ENCODE data around the gene RPAP3.

Gene RPAP3

GRCh38 chr12:47733142-47733541, 27.3 kb upstream of the RPAP3 start:
- Histone ChIP-seq H3K36me3 (no peaks in the 10 kb centered on the region), H3K4me1 (ENCODE audit: control insufficient read depth in 1 of 2, insufficient read depth in 1 of 2, low read depth in 1 of 2, low read length in 1 of 2) (peaks cover 4% of the 10 kb centered on the region in 2 experiments), H3K9me3 (no peaks in the 10 kb centered on the region), H3K4me3 (ENCODE audit: low read depth in 1 of 2, low read length in 1 of 2) (no peak overlapping the region), H3K27ac (no peak overlapping the region), H3K27me3 (no peaks in the 10 kb centered on the region)
- no peak for TF ChIP-seq CTCF (IDR thresholded peaks at IDR 0.05)

- H3K27me3 ChIP-seq: no peaks in the 10 kb centered on the region
- H3K36me3 ChIP-seq: no peaks in the 10 kb centered on the region
- no peak overlapping the region for H3K4me3 ChIP-seq (ENCODE audit: low read depth in 1 of 2, low read length in 1 of 2)
- no peak overlapping the region for H3K27ac ChIP-seq
- TF ChIP-seq CTCF (IDR thresholded peaks at IDR 0.05): no peak
- no peaks in the 10 kb centered on the region for H3K9me3 ChIP-seq
- H3K4me1 ChIP-seq (ENCODE audit: control insufficient read depth in 1 of 2, insufficient read depth in 1 of 2, low read depth in 1 of 2, low read length in 1 of 2): peaks cover 4% of the 10 kb centered on the region in 2 experiments
Observed at GRCh38 chr12:47732504-47732903, 26.7 kb upstream of the RPAP3 start.

- Histone ChIP-seq H3K27me3 (no peaks in the 10 kb centered on the region), H3K9me3 (no peaks in the 10 kb centered on the region), H3K4me1 (ENCODE audit: control insufficient read depth in 1 of 2, insufficient read depth in 1 of 2, low read depth in 1 of 2, low read length in 1 of 2) (peaks cover 4% of the 10 kb centered on the region in 2 experiments), H3K4me3 (ENCODE audit: low read depth in 1 of 2, low read length in 1 of 2) (no peak overlapping the region), H3K27ac (no peak overlapping the region), H3K36me3 (no peaks in the 10 kb centered on the region)
- TF ChIP-seq CTCF (IDR thresholded peaks at IDR 0.05): no peak
Observed at GRCh38 chr12:47731723-47732122, 25.9 kb upstream of the RPAP3 start.

GRCh38 chr12:47730341-47730744, 24.5 kb upstream of the RPAP3 start:
- Histone ChIP-seq H3K4me3 (ENCODE audit: low read depth in 1 of 2, low read length in 1 of 2) (no peak overlapping the region), H3K27ac (no peak overlapping the region)
- TF ChIP-seq CTCF (IDR thresholded peaks at IDR 0.05): no peak

GRCh38 chr12:47729233-47729632, 23.4 kb upstream of the RPAP3 start:
- H3K36me3 ChIP-seq: peaks cover 5% of the 10 kb centered on the region
- H3K27me3 ChIP-seq: no peaks in the 10 kb centered on the region
- no peaks in the 10 kb centered on the region for H3K9me3 ChIP-seq
- H3K4me1 ChIP-seq (ENCODE audit: control insufficient read depth in 1 of 2, insufficient read depth in 1 of 2, low read depth in 1 of 2, low read length in 1 of 2): peaks cover 4% of the 10 kb centered on the region in 2 experiments
- H3K4me3 ChIP-seq (ENCODE audit: low read depth in 1 of 2, low read length in 1 of 2): no peak overlapping the region
- H3K27ac ChIP-seq: no peak overlapping the region
- no peak for TF ChIP-seq CTCF (IDR thresholded peaks at IDR 0.05)

More at GRCh38 chr12:47730341-47730744, 24.5 kb upstream of the RPAP3 start:
- no peaks in the 10 kb centered on the region for H3K9me3 ChIP-seq
- H3K36me3 ChIP-seq: no peaks in the 10 kb centered on the region
- H3K27me3 ChIP-seq: no peaks in the 10 kb centered on the region
- peaks cover 4% of the 10 kb centered on the region in 2 experiments for H3K4me1 ChIP-seq (ENCODE audit: control insufficient read depth in 1 of 2, insufficient read depth in 1 of 2, low read depth in 1 of 2, low read length in 1 of 2)

- H3K9me3 ChIP-seq: no peaks in the 10 kb centered on the region
- no peaks in the 10 kb centered on the region for H3K4me1 ChIP-seq (ENCODE audit: control insufficient read depth in 1 of 2, insufficient read depth in 1 of 2, low read depth in 1 of 2, low read length in 1 of 2)
- peaks cover 28% of the 10 kb centered on the region for H3K36me3 ChIP-seq
- no peak overlapping the region for H3K4me3 ChIP-seq (ENCODE audit: low read depth in 1 of 2, low read length in 1 of 2)
- no peak overlapping the region for H3K27ac ChIP-seq
- no peak for TF ChIP-seq CTCF (IDR thresholded peaks at IDR 0.05)
- H3K27me3 ChIP-seq: no peaks in the 10 kb centered on the region
Observed at GRCh38 chr12:47725893-47726292, 20.1 kb upstream of the RPAP3 start.

All from neutrophil (primary cell).